Glutamatergic neuron (in vitro differentiated cells): ENCODE measurements around the gene KCNIP1. TPM values are rescaled to one million over a fixed set of nuclear protein-coding genes. Genes with fewer than 3 reads are reported as not detected.

ENCODE experiments used
- DNase-seq: peaks from one replicate; pipeline ENCODE4 v3.0.0; 2022
- H3K27ac Mint-ChIP-seq: one replicate; pipeline ENCODE4 v1.8.0; 2020; ENCODE audit warnings: mild to moderate bottlenecking, mixed read lengths, inconsistent platforms; ENCODE audit not compliant: unreplicated experiment
- H3K27me3 Mint-ChIP-seq: one replicate; pipeline ENCODE4 v1.8.0; 2020; ENCODE audit warnings: mild to moderate bottlenecking, moderate library complexity, mixed read lengths, inconsistent platforms; ENCODE audit not compliant: unreplicated experiment
- H3K36me3 Mint-ChIP-seq: one replicate; pipeline ENCODE4 v1.8.0; 2020; ENCODE audit warnings: mild to moderate bottlenecking, mixed read lengths, inconsistent platforms; ENCODE audit not compliant: unreplicated experiment
- H3K4me1 Mint-ChIP-seq: one replicate; pipeline ENCODE4 v1.8.0; 2020; ENCODE audit warnings: mild to moderate bottlenecking, low read depth, mixed read lengths, inconsistent platforms; ENCODE audit not compliant: unreplicated experiment
- H3K4me3 Mint-ChIP-seq: one replicate; pipeline ENCODE4 v1.8.0; 2020; ENCODE audit warnings: mild to moderate bottlenecking, mixed read lengths, inconsistent platforms; ENCODE audit not compliant: unreplicated experiment
- H3K9me3 Mint-ChIP-seq: one replicate; pipeline ENCODE4 v1.8.0; 2020; ENCODE audit warnings: mild to moderate bottlenecking, moderate library complexity, mixed read lengths, inconsistent platforms; ENCODE audit not compliant: unreplicated experiment
- CTCF ChIP-seq: fragments of 200-600 bp; sonication (generic); IDR thresholded peaks from one replicate; pipeline ENCODE4 v1.5.0; 2021; ENCODE audit not compliant: partially characterized antibody, unreplicated experiment
- total RNA-seq: library from RNA; stranded (reverse); fragmentation: NEBNext Ultra II Directional; extraction: Animal tissue kit (Norgen Biotek cat#: 25700); gene quantifications from one replicate; pipeline ENCODE4 v1.2.1, GENCODE V29; 2021; ENCODE audit not compliant: unreplicated experiment

Gene KCNIP1
- total RNA-seq, 1 donor from 2014 or later, result 0.47 TPM

GRCh38 chr5:170481849-170482248 is 22.0 kb upstream of the KCNIP1 start:
- Mint-ChIP-seq H3K27ac (no peak overlapping the region), H3K36me3 (no peaks in the 10 kb centered on the region), H3K4me3 (no peak overlapping the region), H3K9me3 (peaks cover 2% of the 10 kb centered on the region), H3K27me3 (peaks cover 6% of the 10 kb centered on the region), H3K4me1 (no peaks in the 10 kb centered on the region)
- TF ChIP-seq CTCF, result no peak
- DNase-seq, result no peak

GRCh38 chr5:170482511-170482910 is 21.3 kb upstream of the KCNIP1 start:
- H3K27ac Mint-ChIP-seq, result no peak overlapping the region
- no peak overlapping the region for H3K4me3 Mint-ChIP-seq
- TF ChIP-seq CTCF, result no peak
- no peaks in the 10 kb centered on the region for H3K4me1 Mint-ChIP-seq
- H3K27me3 Mint-ChIP-seq, result peaks cover 6% of the 10 kb centered on the region
- no peak for DNase-seq
- peaks cover 2% of the 10 kb centered on the region for H3K9me3 Mint-ChIP-seq
- no peaks in the 10 kb centered on the region for H3K36me3 Mint-ChIP-seq

- no peak for DNase-seq
- H3K4me3 Mint-ChIP-seq, result no peak overlapping the region
- no peak for TF ChIP-seq CTCF
Measured at GRCh38 chr5:170483701-170484458, 19.9 kb upstream of the KCNIP1 start.

GRCh38 chr5:170484459-170484831 is 19.4 kb upstream of the KCNIP1 start:
- Mint-ChIP-seq H3K36me3 (no peaks in the 10 kb centered on the region), H3K9me3 (peaks cover 2% of the 10 kb centered on the region), H3K27me3 (peaks cover 10% of the 10 kb centered on the region), H3K4me3 (no peak overlapping the region), H3K4me1 (peaks cover 7% of the 10 kb centered on the region), H3K27ac (no peak overlapping the region)
- DNase-seq, result no peak
- TF ChIP-seq CTCF, result no peak

More at GRCh38 chr5:170483701-170484458, 19.9 kb upstream of the KCNIP1 start:
- peaks cover 10% of the 10 kb centered on the region for H3K27me3 Mint-ChIP-seq
- H3K4me1 Mint-ChIP-seq, result peaks cover 7% of the 10 kb centered on the region
- no peak overlapping the region for H3K27ac Mint-ChIP-seq
- no peaks in the 10 kb centered on the region for H3K36me3 Mint-ChIP-seq
- H3K9me3 Mint-ChIP-seq, result peaks cover 2% of the 10 kb centered on the region

- peaks cover 10% of the 10 kb centered on the region for H3K27me3 Mint-ChIP-seq
- DNase-seq, result no peak
- no peaks in the 10 kb centered on the region for H3K36me3 Mint-ChIP-seq
- no peak overlapping the region for H3K27ac Mint-ChIP-seq
- H3K9me3 Mint-ChIP-seq, result peaks cover 2% of the 10 kb centered on the region
- no peak overlapping the region for H3K4me3 Mint-ChIP-seq
- H3K4me1 Mint-ChIP-seq, result peaks cover 7% of the 10 kb centered on the region
- no peak for TF ChIP-seq CTCF
Measured at GRCh38 chr5:170484847-170485615, 18.8 kb upstream of the KCNIP1 start.
